Right lobe of liver (tissue), 6 donors: ENCODE data around the gene SEMA3C. TPM values are rescaled to one million over a fixed set of nuclear protein-coding genes. Genes with fewer than 3 reads are reported as not detected.

Experiments used
- ATAC-seq, 4 donors: fragments of 200-7000 bp; cut with Tn5 transposase; one replicate each; pipeline ENCODE4 v1.9.1; 2020; ENCODE audit warnings: mild to moderate bottlenecking in 4 of 4, moderate library complexity in 4 of 4
- DNase-seq, 3 donors: peaks; one replicate each; pipeline ENCODE4 v3.0.0-alpha.2; 2020
- H3K27ac ChIP-seq, 3 donors: fragments of 200-600 bp; one replicate each; pipeline ENCODE4 v1.8.0; 2022
- H3K27me3 ChIP-seq, 2 donors: fragments of 200-600 bp; one replicate each; pipeline ENCODE4 v1.8.0; 2022
- H3K36me3 ChIP-seq, 4 donors: fragments of 200-600 bp; sonication (generic) in 1 of 4; one replicate each; pipeline versions ENCODE4 v1.5.1 to v1.8.0; 2017 to 2022; ENCODE audit warnings: control low read depth in 1 of 4
- H3K4me1 ChIP-seq, 4 donors: fragments of 200-600 bp; sonication (generic) in 1 of 4; one replicate each; pipeline versions ENCODE4 v1.5.1 to v1.8.0; 2017 to 2022; ENCODE audit warnings: control low read depth in 1 of 4
- H3K4me3 ChIP-seq, 3 donors: fragments of 200-600 bp; one replicate each; pipeline ENCODE4 v1.8.0; 2022
- H3K9me3 ChIP-seq, 4 donors: fragments of 200-600 bp; sonication (generic) in 1 of 4; one replicate each; pipeline versions ENCODE4 v1.5.1 to v1.8.0; 2017 to 2022; ENCODE audit warnings: control low read depth in 1 of 4
- POLR2A ChIP-seq: fragments of 450-650 bp; IDR thresholded peaks from one replicate; pipeline ENCODE4 v1.6.1; 2017; ENCODE audit warnings: antibody characterized with exemption, mild to moderate bottlenecking
- WGBS: methylation state at CpG from one replicate; pipeline ENCODE4 v1.1.6; 2018; ENCODE audit warnings: low coverage, low lambda C conversion rate; ENCODE audit not compliant: insufficient coverage; ENCODE audit errors: missing lambda C conversion rate; 5-methylcytosine and 5-hydroxymethylcytosine counted together
- intact Hi-C, 2 donors: fragments of 100-400 bp; cut with DNase I; formaldehyde crosslinking; loops; one replicate each; pipeline versions ENCODE4 v1.11.2 to v1.14.1; 2022
- total RNA-seq, 6 experiments: library from RNA; depleted of rRNA in 2 of 6; stranded (reverse); fragments of >200 nt in 2 of 6; fragmentation: NEBNext Ultra II Directional in 3 of 6; extraction: Animal tissue kit (Norgen Biotek cat#: 25700) in 3 of 6; gene quantifications; one replicate each; pipeline versions ENCODE4 v1.1.0 to v1.2.4, GENCODE V29; 2016 to 2023
- TF ChIP-seq, protein P1 (sequence below), 4 donors: fragments of 200-600 bp in 3 of 4; fragments of 450-650 bp in 1 of 4; IDR thresholded peaks; one replicate each; pipeline versions ENCODE4 v1.5.1 to v1.8.0; 2016 to 2022; ENCODE audit warnings: antibody characterized with exemption in 4 of 4, mild to moderate bottlenecking in 2 of 4
- donor health status: DM: no; HTN: yes; CAD: no.
- donor health status: DM: no; HTN: no; CAD: no.
- donor health status: DM: no; HTN: no; CAD: no.
- donor health status: DM: no; HTN: yes; CAD: no.
- donor health status: DM: no; HTN: yes; CAD: no.

Gene SEMA3C
- total RNA-seq, 6 experiments from 2014 or later = 0.23 to 1.3 (median 0.53) TPM

DNA sequence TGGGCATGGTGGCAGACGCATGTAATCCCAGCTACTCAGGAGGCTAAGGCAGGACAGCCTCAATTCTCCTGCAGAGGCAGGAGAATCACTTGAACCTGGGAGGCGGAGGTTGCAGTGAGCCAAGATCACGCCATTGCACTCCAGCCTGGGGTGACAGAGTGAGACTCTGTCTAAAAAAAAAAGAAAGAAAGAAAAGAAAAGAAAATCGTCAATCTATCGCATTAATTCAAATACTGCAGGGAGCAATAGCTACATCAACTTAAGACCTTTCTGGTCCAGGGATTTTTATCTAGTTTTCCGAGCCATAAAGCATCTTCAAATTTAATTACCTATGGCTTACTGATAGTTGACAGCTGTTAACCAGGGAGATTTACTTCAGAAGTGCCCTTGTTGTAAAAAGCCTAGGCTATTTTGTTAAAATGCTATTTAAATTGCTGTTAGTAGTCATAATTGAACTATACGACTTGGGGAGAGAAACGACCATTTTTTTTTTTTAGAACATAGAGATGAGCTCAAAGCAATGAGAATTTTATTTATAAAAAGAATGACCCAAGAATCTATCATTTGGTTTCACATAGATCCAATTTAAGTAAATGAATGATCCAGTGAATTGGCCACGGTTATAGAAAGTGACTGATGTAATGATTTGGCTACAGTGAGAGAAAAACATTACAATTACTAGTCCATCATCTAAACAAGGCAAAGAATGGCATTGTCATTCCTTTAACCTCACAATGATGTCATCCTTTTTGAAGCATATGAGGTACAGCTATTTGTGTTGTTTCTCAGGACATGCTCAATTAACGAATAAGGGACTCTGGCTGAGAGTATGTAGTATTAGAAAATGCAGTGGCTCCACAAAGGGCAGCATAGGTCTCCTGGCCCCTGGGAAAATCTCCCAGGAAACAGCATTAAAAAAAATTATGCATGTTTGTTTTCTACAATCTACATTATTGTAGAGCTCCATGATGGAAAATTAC, 85.3 kb downstream of the SEMA3C start:
- Histone ChIP-seq H3K36me3 (no peaks in the 10 kb centered on the region), H3K27me3 (no peaks in the 10 kb centered on the region), H3K4me1 (no peaks in the 10 kb centered on the region), H3K4me3 (no peak overlapping the region), H3K27ac (no peak overlapping the region), H3K9me3 (no peaks in the 10 kb centered on the region)
- intact Hi-C loops = no loop called here
- ATAC-seq = no peak
- DNase-seq = no peak
- WGBS = 43% methylated on average over 10 of the region's 10 CpGs
- no peak for TF ChIP-seq POLR2A

DNA sequence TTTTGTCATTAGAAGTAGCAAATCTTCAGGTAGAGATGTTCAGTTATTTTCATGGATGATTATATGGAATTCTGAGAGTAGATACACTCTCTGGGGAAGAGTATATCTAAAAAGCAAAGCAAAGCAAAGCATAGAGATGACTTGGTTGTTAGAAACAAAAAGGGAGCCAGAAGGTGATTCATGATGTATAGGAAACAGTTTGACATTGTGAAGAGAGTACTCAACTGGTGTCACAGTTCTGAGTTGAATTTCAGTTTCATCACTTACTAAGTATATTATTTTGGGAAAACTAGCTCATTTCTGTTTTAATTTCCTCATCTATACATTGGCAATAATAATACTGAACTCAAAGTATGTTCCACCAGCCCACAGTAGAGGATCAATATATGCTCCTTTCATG, 86.8 kb downstream of the SEMA3C start:
- Histone ChIP-seq H3K4me1 (no peaks in the 10 kb centered on the region), H3K27me3 (no peaks in the 10 kb centered on the region), H3K4me3 (no peak overlapping the region), H3K9me3 (no peaks in the 10 kb centered on the region), H3K27ac (no peak overlapping the region), H3K36me3 (no peaks in the 10 kb centered on the region)
- intact Hi-C loops = no loop called here
- no peak for ATAC-seq
- TF ChIP-seq, protein P1, sequence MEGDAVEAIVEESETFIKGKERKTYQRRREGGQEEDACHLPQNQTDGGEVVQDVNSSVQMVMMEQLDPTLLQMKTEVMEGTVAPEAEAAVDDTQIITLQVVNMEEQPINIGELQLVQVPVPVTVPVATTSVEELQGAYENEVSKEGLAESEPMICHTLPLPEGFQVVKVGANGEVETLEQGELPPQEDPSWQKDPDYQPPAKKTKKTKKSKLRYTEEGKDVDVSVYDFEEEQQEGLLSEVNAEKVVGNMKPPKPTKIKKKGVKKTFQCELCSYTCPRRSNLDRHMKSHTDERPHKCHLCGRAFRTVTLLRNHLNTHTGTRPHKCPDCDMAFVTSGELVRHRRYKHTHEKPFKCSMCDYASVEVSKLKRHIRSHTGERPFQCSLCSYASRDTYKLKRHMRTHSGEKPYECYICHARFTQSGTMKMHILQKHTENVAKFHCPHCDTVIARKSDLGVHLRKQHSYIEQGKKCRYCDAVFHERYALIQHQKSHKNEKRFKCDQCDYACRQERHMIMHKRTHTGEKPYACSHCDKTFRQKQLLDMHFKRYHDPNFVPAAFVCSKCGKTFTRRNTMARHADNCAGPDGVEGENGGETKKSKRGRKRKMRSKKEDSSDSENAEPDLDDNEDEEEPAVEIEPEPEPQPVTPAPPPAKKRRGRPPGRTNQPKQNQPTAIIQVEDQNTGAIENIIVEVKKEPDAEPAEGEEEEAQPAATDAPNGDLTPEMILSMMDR (IDR thresholded peaks at IDR 0.05) = no peak
- TF ChIP-seq POLR2A = no peak
- no peak for DNase-seq

DNA sequence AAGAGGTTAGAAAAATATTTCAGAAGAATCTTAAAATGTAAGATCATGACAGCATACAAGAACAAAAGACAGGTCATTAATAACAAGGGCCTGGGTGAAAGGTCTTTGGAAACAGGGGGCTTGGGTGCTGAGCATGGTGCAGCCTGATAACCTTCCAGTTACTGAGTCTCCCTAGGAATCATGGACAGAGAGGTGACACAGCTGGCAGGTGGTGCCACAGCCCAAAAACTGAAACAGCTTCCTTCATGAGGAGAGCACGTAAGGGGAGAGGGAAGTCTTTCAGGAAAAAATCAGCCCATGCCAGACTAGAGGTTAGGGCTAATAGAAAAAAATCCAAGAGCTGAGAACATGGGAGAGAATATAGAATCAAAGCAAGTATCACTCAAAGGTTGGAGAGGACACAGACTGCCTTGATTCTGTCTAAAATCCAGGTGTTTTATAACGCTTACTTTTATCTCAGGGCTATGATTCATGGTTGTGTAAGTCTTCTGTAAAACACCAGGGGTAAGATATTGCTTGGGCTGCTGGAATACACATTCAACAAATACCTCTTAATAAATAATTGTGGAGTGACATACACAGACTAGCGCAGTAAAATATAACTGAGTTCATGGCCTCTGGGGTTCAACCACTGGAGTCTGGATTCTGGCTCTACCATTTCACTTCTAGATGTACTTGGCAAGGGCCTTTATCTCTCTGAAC, 88.1 kb downstream of the SEMA3C start:
- H3K27ac ChIP-seq = no peak overlapping the region
- no peaks in the 10 kb centered on the region for H3K4me1 ChIP-seq
- 80% methylated on average over 2 of the region's 3 CpGs for WGBS
- H3K4me3 ChIP-seq = no peak overlapping the region
- intact Hi-C loops = no loop called here
- H3K9me3 ChIP-seq = no peaks in the 10 kb centered on the region
- no peaks in the 10 kb centered on the region for H3K27me3 ChIP-seq
- DNase-seq = no peak
- TF ChIP-seq POLR2A = no peak
- TF ChIP-seq, protein P1 (IDR thresholded peaks at IDR 0.05) = no peak
- H3K36me3 ChIP-seq = no peaks in the 10 kb centered on the region
- ATAC-seq = no peak

DNA sequence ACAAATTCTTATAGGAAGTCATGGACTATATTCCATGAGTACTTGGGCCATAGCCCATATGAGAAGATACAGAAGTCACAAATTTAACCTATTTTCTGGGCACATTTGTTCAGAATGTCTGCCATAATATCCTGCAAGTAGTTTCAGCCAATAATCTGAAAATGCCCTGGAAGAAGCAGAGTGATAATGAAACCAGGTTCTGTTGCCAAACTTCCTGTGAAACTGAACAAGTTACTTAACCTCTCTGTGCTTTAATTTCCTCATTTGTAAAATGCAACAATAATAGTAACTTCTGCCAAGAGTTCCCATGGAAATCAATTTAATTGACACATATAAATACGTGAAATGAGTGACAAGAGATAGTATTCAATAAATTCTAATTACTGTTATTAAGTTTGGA, 88.8 kb downstream of the SEMA3C start:
- no peak for DNase-seq
- Histone ChIP-seq H3K27ac (no peak overlapping the region), H3K36me3 (no peaks in the 10 kb centered on the region), H3K4me1 (no peaks in the 10 kb centered on the region), H3K27me3 (no peaks in the 10 kb centered on the region), H3K4me3 (no peak overlapping the region), H3K9me3 (no peaks in the 10 kb centered on the region)
- intact Hi-C loops = no loop called here
- TF ChIP-seq POLR2A = no peak
- TF ChIP-seq, protein P1 (IDR thresholded peaks at IDR 0.05) = no peak
- peak in 1 of 4 donors; percentile 35 for ATAC-seq
- 24% methylated on average over 1 of the region's 1 CpG for WGBS

DNA sequence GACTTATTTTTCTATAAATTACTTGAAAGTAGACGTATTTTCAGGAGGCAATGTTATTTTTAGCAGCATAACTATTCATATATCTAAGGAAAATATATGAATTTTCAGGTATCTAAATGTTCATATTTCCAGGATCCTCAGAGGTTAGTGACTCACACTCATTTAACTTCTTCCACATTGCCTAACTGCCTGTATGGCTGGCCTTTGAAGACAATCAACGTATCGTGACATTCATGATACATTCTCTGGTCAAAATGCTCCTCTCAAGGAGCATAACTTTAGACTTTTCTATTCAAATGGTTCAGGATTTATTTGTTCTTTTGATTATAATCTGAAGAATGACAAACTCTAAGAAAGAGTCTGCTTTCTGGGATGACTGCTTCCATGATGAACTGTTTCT, 89.3 kb downstream of the SEMA3C start:
- Histone ChIP-seq H3K9me3 (no peaks in the 10 kb centered on the region), H3K4me3 (no peak overlapping the region), H3K27me3 (no peaks in the 10 kb centered on the region), H3K4me1 (no peaks in the 10 kb centered on the region), H3K27ac (no peak overlapping the region), H3K36me3 (no peaks in the 10 kb centered on the region)
- 50% methylated on average over 3 of the region's 3 CpGs for WGBS
- DNase-seq (no peak), ATAC-seq (no peak)
- TF ChIP-seq POLR2A = no peak
- TF ChIP-seq, protein P1 (IDR thresholded peaks at IDR 0.05) = no peak
- intact Hi-C loops = no loop called here
